Fibroblast of lung (primary cell): Measurements from ENCODE around the gene LMOD2.

ENCODE experiments used
- EZH2 ChIP-seq: IDR thresholded peaks from 2 replicates; pipeline ENCODE4 v1.5.1; 2012; ENCODE audit warnings: low read length, control low read depth, mild to moderate bottlenecking; ENCODE audit errors: missing control alignments
- TF ChIP-seq, protein P1 (sequence below), 2 donors: IDR thresholded peaks in 1 of 2; conservative IDR thresholded peaks in 1 of 2; 1 replicate in 1 of 2; 2 replicates in 1 of 2; pipeline ENCODE4 v1.5.1; 2011 to 2012; ENCODE audit warnings: low read length in 2 of 2, control low read depth in 1 of 2, inconsistent platforms in 1 of 2, low read depth in 1 of 2, mild to moderate bottlenecking in 1 of 2

DNA sequence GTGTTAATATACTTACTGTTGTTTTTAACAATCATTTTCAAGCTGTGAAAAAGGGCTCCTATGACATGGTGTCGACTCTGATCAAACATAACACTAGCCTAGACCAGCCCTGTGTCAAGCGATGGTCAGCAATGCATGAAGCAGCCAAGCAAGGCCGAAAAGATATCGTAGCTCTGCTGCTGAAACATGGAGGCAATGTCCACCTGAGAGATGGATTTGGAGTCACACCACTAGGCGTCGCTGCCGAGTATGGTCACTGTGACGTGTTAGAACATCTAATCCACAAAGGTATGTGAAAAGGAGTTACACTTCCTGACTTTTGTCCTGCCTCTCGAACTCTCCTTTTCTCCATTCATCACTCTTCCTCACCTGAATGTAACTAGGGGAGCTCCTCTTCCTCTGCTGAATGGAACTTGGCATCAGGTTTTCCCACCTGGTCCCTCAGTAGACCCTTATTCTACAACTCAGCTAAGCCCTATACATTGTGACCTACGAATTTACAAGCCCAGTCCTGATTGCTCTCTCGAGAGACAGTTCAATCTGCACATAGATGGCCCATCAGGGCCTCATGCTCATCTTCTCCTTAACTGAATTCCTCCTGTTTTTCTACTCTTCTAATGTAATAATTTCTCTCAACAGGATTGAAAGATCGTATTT lies 31.0 kb upstream of the LMOD2 start:
- TF ChIP-seq, protein P1, sequence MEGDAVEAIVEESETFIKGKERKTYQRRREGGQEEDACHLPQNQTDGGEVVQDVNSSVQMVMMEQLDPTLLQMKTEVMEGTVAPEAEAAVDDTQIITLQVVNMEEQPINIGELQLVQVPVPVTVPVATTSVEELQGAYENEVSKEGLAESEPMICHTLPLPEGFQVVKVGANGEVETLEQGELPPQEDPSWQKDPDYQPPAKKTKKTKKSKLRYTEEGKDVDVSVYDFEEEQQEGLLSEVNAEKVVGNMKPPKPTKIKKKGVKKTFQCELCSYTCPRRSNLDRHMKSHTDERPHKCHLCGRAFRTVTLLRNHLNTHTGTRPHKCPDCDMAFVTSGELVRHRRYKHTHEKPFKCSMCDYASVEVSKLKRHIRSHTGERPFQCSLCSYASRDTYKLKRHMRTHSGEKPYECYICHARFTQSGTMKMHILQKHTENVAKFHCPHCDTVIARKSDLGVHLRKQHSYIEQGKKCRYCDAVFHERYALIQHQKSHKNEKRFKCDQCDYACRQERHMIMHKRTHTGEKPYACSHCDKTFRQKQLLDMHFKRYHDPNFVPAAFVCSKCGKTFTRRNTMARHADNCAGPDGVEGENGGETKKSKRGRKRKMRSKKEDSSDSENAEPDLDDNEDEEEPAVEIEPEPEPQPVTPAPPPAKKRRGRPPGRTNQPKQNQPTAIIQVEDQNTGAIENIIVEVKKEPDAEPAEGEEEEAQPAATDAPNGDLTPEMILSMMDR (conservative IDR thresholded peaks at IDR 0.05 in 1 of 2, IDR thresholded peaks at IDR 0.05 in 1 of 2; ENCODE audit: low read depth in 1 of 2, low read length in 2 of 2): peak; percentile 20 to 46
- TF ChIP-seq EZH2: no peak
